A549 (cell line): Measurements from ENCODE around the gene NUP88. TPM values are rescaled to one million over a fixed set of nuclear protein-coding genes. Genes with fewer than 3 reads are reported as not detected.

Experiments
- ATAC-seq, 2 experiments: fragments of 200-7000 bp in 1 of 2; fragments of >200 bp in 1 of 2; cut with Nextera tagmentation in 1 of 2; cut with Tn5 transposase in 1 of 2; 3 replicates each; pipeline versions ENCODE4 v1.8.0 to v1.9.1; 2018 to 2020; ENCODE audit warnings: mild to moderate bottlenecking in 1 of 2, moderate library complexity in 1 of 2
- CTCF ChIA-PET: fragments of 300-600 bp; sonication (Branson Sonifier 250); formaldehyde crosslinking; extraction: SDS; loops from one replicate; lab custom pipeline; 2021; ENCODE audit warnings: antibody characterized with exemption, inconsistent platforms; lab: Yijun Ruan, JAX
- POLR2A ChIA-PET: fragments of 350-600 bp; formaldehyde crosslinking; extraction: SDS; loops from one replicate; lab custom pipeline; 2021; ENCODE audit warnings: antibody characterized with exemption, inconsistent platforms; lab: Yijun Ruan, JAX
- DNase-seq, 2 experiments: peaks; one replicate each; pipeline versions ENCODE4 v3.0.0 to v3.0.0-alpha.2; 2011 to 2016; ENCODE audit warnings: low read depth in 1 of 2, low spot score in 1 of 2
- FAIRE-seq: peaks from 2 replicates; lab custom pipeline; 2011; peaks lifted over from hg19 to GRCh38; lab: Jason Lieb, UNC
- H3K27ac ChIP-seq, 2 experiments: fragments of >200 bp; sonication (Bioruptor Twin); formaldehyde crosslinking; 3 replicates each; pipeline ENCODE4 v1.5.1; 2016 to 2017
- H3K4me1 ChIP-seq: fragments of >200 bp; sonication (Bioruptor Twin); formaldehyde crosslinking; 3 replicates; pipeline ENCODE4 v1.6.1; 2016
- H3K4me2 ChIP-seq: fragments of >200 bp; sonication (Bioruptor Twin); formaldehyde crosslinking; 3 replicates; pipeline ENCODE4 v1.6.1; 2016
- H3K4me3 ChIP-seq: fragments of >200 bp; sonication (Bioruptor Twin); formaldehyde crosslinking; 3 replicates; pipeline ENCODE4 v1.5.1; 2016
- H3K9me3 ChIP-seq: fragments of >200 bp; sonication (Bioruptor Twin); formaldehyde crosslinking; 3 replicates; pipeline ENCODE4 v1.6.1; 2016
- ATOH8 ChIP-seq: fragments of 250-450 bp; sonication (Bioruptor Pico); IDR thresholded peaks from 2 replicates; pipeline ENCODE4 v1.5.0; 2020; ENCODE audit warnings: low read depth, mild to moderate bottlenecking, moderate library complexity
- CBX2 ChIP-seq: fragments of 200-600 bp; sonication (generic); IDR thresholded peaks from 2 replicates; pipeline ENCODE4 v1.6.1; 2016; ENCODE audit warnings: low read depth, mild to moderate bottlenecking, borderline replicate concordance
- CHD4 ChIP-seq: fragments of 200-600 bp; sonication (generic); IDR thresholded peaks from 2 replicates; pipeline ENCODE4 v1.6.1; 2016; ENCODE audit warnings: antibody characterized with exemption, mild to moderate bottlenecking, borderline replicate concordance
- EHMT2 ChIP-seq: fragments of 200-600 bp; sonication (generic); IDR thresholded peaks from 2 replicates; pipeline ENCODE4 v1.6.1; 2016; ENCODE audit warnings: antibody characterized with exemption, low read depth, mild to moderate bottlenecking, moderate library complexity
- ELK1 ChIP-seq: fragments of 150-350 bp; IDR thresholded peaks from 2 replicates; pipeline ENCODE4 v1.6.1; 2014; ENCODE audit warnings: low read depth, mild to moderate bottlenecking, low read length
- ESRRA ChIP-seq: fragments of 150-350 bp; IDR thresholded peaks from 2 replicates; pipeline ENCODE4 v1.6.1; 2014; ENCODE audit warnings: mild to moderate bottlenecking, low read length, borderline replicate concordance
- HDAC2 ChIP-seq: fragments of 200-600 bp; sonication (generic); IDR thresholded peaks from 2 replicates; pipeline ENCODE4 v1.6.1; 2016
- HEYL ChIP-seq: fragments of 250-450 bp; sonication (Bioruptor Pico); IDR thresholded peaks from 2 replicates; pipeline ENCODE4 v1.8.0; 2021; ENCODE audit warnings: mild to moderate bottlenecking, moderate library complexity
- HMGXB4 ChIP-seq: fragments of 250-450 bp; sonication (Bioruptor Pico); IDR thresholded peaks from 2 replicates; pipeline ENCODE4 v1.5.0; 2021; ENCODE audit warnings: mild to moderate bottlenecking, moderate library complexity, borderline replicate concordance
- HOXB13 ChIP-seq: fragments of 250-450 bp; sonication (Bioruptor Pico); IDR thresholded peaks from 2 replicates; pipeline ENCODE4 v1.5.0; 2020; ENCODE audit warnings: low read depth, mild to moderate bottlenecking, moderate library complexity
- HOXB5 ChIP-seq: fragments of 250-450 bp; sonication (Bioruptor Pico); IDR thresholded peaks from 2 replicates; pipeline ENCODE4 v1.5.0; 2020; ENCODE audit warnings: mild to moderate bottlenecking, moderate library complexity
- JUN ChIP-seq, 2 experiments: fragments of >200 bp; sonication (Bioruptor Twin); formaldehyde crosslinking; IDR thresholded peaks; 2 replicates in 1 of 2; 3 replicates in 1 of 2; pipeline ENCODE4 v1.6.1; 2016 to 2017
- JUNB ChIP-seq: fragments of >200 bp; sonication (Bioruptor Twin); formaldehyde crosslinking; IDR thresholded peaks from 2 replicates; pipeline ENCODE4 v1.6.1; 2016
- MAFK ChIP-seq: fragments of 450-650 bp; IDR thresholded peaks from 2 replicates; pipeline ENCODE4 v1.6.1; 2014; ENCODE audit not compliant: partially characterized antibody
- NFE2L2 ChIP-seq: fragments of 150-350 bp; conservative IDR thresholded peaks from 2 replicates; pipeline ENCODE4 v1.6.1; 2014; ENCODE audit warnings: low read length
- NPAS2 ChIP-seq: fragments of 250-450 bp; sonication (Bioruptor Pico); IDR thresholded peaks from 2 replicates; pipeline ENCODE4 v1.8.0; 2022; ENCODE audit warnings: mild to moderate bottlenecking, moderate library complexity, borderline replicate concordance
- NR3C1 ChIP-seq: fragments of >200 bp; sonication (Bioruptor Twin); formaldehyde crosslinking; IDR thresholded peaks from 3 replicates; pipeline ENCODE4 v1.6.1; 2017
- PBX3 ChIP-seq: IDR thresholded peaks from 2 replicates; pipeline ENCODE4 v1.6.1; 2012
- POLR2A ChIP-seq: IDR thresholded peaks from 2 replicates; pipeline ENCODE4 v1.6.1; 2012; ENCODE audit warnings: mild to moderate bottlenecking, low read length
- RCOR1 ChIP-seq: fragments of 150-350 bp; IDR thresholded peaks from 2 replicates; pipeline ENCODE4 v1.6.1; 2014; ENCODE audit warnings: antibody characterized with exemption, low read length, low read depth
- SREBF2 ChIP-seq: fragments of 450-650 bp; IDR thresholded peaks from 2 replicates; pipeline ENCODE4 v1.6.1; 2014; ENCODE audit warnings: mild to moderate bottlenecking, moderate library complexity
- TP53 ChIP-seq: fragments of 250-450 bp; sonication (Bioruptor Pico); IDR thresholded peaks from 2 replicates; pipeline ENCODE4 v1.5.0; 2021; ENCODE audit warnings: mild to moderate bottlenecking, moderate library complexity
- USF2 ChIP-seq: fragments of 450-650 bp; IDR thresholded peaks from 2 replicates; pipeline ENCODE4 v1.6.1; 2014; ENCODE audit warnings: antibody characterized with exemption
- WGBS: methylation state at CpG from one replicate; pipeline ENCODE4 v1.1.6; 2017; ENCODE audit errors: missing lambda C conversion rate; 5-methylcytosine and 5-hydroxymethylcytosine counted together
- polyA plus RNA-seq, 4 experiments: library from polyadenylated mRNA; depleted of rRNA in 3 of 4; stranded (reverse); fragments of >200 nt; fragmentation: RNase III in 1 of 4; extraction: RNeasy Plus Mini Kit Qiagen cat#74134 plus additional on column Dnase treatment in 1 of 4; gene quantifications; 2 replicates in 3 of 4; 3 replicates in 1 of 4; pipeline ENCODE4 v1.2.3, GENCODE V29; 2011 to 2017

NUP88 gene
- polyA plus RNA-seq, 2 of the 4 experiments (the other 2 are of a cell fraction), result 121 to 180 TPM

GRCh38 chr17:5373112-5373511, 46.4 kb downstream of the NUP88 start:
- POLR2A ChIA-PET, result no interaction called here
- DNase-seq, result no peak

GRCh38 chr17:5370411-5370810, 49.1 kb downstream of the NUP88 start:
- H3K9me3 ChIP-seq, result no peaks in the 10 kb centered on the region
- ChIA-PET CTCF (interaction anchor here (2.0 kb wide), 1 partner anchor 17 kb away, joined by 5 read pairs; no protein-coding TSS in a partner anchor), POLR2A (no interaction called here)
- H3K27ac ChIP-seq, result no peak overlapping the region
- peak; percentile 46 for FAIRE-seq
- no peak for TF ChIP-seq NFE2L2
- no peaks in the 10 kb centered on the region for H3K4me1 ChIP-seq
- DNase-seq, result no peak
- no peak for ATAC-seq
- H3K4me3 ChIP-seq, result no peak overlapping the region
- no peak overlapping the region for H3K4me2 ChIP-seq
- 94% methylated on average over 4 of the region's 4 CpGs for WGBS

More at GRCh38 chr17:5373112-5373511, 46.4 kb downstream of the NUP88 start:
- Histone ChIP-seq H3K4me3 (no peak overlapping the region), H3K4me2 (no peak overlapping the region), H3K4me1 (no peaks in the 10 kb centered on the region), H3K27ac (no peak overlapping the region)
- CTCF ChIA-PET, result interaction anchor here (1.2 to 1.8 kb wide), 2 partner anchors 66 to 194 kb away, joined by 3 to 7 read pairs; partner anchors contain the start of gene C1QBP
- ATAC-seq (peak in 1 of 2 experiments; percentile 16; a peak in 1 of 6 replicates), FAIRE-seq (no peak)
- TF ChIP-seq TP53 (CRISPR knock-in tag) (no peak), HEYL (no peak), ESRRA (no peak), HDAC2 (no peak), NPAS2 (CRISPR knock-in tag) (no peak), HOXB13 (CRISPR knock-in tag) (no peak), PBX3 (no peak), CHD4 (no peak), EHMT2 (no peak), HOXB5 (CRISPR knock-in tag) (no peak), JUN (IDR thresholded peaks at IDR 0.05) (no peak)
- TF ChIP-seq, all 56 proteins: peak for 0
- WGBS, result 82% methylated on average over 6 of the region's 6 CpGs
- no peaks in the 10 kb centered on the region for H3K9me3 ChIP-seq

GRCh38 chr17:5365831-5366230, 53.6 kb downstream of the NUP88 start:
- H3K27ac ChIP-seq, result no peak overlapping the region
- ChIA-PET POLR2A (no interaction called here), CTCF (interaction anchor here (1.5 kb wide), 1 partner anchor 73 kb away, joined by 3 read pairs; the partner anchor contains the start of gene C1QBP)
- WGBS, result 91% methylated on average over 6 of the region's 6 CpGs
- no peak for TF ChIP-seq ELK1
- TF ChIP-seq ATOH8 (CRISPR knock-in tag), result no peak
- no peak for TF ChIP-seq RCOR1
- TF ChIP-seq NR3C1, result no peak
- TF ChIP-seq POLR2A, result no peak
- TF ChIP-seq MAFK, result no peak
- TF ChIP-seq USF2, result no peak
- no peak for TF ChIP-seq CBX2
- no peak for TF ChIP-seq JUNB
- TF ChIP-seq HMGXB4, result no peak
- TF ChIP-seq SREBF2, result no peak
- no peaks in the 10 kb centered on the region for H3K4me1 ChIP-seq
- H3K9me3 ChIP-seq, result no peaks in the 10 kb centered on the region
- FAIRE-seq (peak; percentile 61), DNase-seq (no peak), ATAC-seq (no peak)
- no peak overlapping the region for H3K4me3 ChIP-seq
- no peak overlapping the region for H3K4me2 ChIP-seq
